GM19455 (cell line): ENCODE data around the gene SDK2.
A peak's percentile ranks its signal among the peaks of the same experiment; 100 is the strongest.

Source experiments
- ATAC-seq: cut with Tn5 transposase; IDR thresholded peaks from one replicate; pipeline ENCODE4 v1.9.1; 2021; ENCODE audit not compliant: unreplicated experiment

SDK2 gene

DNA sequence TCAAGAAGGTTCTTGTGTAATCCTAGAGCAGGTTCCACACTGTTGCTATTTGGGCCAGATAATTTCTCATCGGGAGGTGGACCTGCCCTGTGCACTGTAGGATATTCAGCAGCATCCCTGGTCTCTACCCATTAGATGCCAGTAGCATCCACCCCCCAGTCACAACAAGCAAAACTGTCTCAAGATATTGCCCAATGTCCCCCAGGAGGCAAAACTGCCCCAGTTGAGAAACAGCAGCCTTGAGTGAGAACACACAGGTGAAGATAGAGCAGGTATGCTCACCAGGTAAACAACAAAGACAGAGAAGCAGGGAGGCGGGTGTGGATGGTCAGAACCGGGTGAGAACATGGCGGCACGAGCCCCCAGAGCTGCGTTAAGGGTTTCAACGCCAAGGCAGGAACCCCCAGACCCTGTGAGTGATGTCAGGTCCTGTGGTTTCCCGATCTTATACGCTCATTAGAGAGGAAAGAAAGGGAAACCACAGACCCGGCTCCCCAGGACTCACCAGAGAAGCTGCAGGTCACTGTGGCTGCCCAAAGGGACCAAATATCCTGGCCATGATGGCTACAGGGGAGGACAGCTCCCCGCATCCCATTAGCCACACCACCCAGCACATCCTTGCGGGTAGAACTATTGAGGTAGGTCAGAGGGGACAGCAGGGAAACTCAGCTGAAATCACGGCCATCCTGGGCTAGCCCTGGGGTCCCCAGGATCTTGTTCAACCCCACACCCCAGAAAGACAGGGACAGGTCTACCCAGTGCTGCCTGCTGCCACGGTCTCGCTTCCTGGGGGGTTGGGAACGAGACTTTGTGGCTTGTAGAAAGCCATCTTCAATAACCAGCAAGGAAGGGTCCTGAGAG lies 353.6 kb downstream of the SDK2 start:
- ATAC-seq, result peak; percentile 57

DNA sequence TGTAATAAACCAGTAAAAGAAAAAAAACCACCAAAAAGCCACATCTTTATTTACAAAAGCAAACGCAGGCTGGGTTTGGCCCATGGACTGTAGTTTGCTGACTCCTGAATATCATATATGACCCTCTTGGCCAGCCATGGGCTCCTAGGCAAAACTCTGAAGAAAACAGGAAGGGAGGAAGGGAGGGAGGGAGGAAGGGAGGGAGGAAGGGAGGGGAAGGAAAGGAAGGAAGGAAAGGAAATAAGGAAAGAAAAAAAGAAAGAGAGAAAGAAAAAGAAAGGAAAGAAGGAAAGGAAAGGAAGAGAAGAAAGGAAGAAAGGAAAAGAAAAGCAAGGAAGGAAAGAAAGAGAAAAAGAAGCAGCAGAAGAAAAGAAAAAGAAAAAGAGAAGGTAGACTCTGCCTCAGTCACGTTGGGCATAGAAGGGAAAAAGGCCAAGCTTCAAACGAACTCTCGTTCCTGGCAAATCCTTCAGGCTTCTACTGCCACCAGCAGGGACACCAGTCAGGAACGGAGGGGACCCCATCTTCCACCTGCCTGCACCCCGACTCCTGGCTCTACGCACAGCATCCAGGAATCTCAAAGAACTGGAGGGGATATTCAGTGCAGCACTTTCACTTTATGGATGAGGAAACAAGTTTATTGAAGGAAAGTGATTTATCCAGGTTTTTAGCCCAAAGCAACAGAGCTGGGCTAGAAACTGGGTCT lies 354.5 kb downstream of the SDK2 start:
- no peak for ATAC-seq

DNA sequence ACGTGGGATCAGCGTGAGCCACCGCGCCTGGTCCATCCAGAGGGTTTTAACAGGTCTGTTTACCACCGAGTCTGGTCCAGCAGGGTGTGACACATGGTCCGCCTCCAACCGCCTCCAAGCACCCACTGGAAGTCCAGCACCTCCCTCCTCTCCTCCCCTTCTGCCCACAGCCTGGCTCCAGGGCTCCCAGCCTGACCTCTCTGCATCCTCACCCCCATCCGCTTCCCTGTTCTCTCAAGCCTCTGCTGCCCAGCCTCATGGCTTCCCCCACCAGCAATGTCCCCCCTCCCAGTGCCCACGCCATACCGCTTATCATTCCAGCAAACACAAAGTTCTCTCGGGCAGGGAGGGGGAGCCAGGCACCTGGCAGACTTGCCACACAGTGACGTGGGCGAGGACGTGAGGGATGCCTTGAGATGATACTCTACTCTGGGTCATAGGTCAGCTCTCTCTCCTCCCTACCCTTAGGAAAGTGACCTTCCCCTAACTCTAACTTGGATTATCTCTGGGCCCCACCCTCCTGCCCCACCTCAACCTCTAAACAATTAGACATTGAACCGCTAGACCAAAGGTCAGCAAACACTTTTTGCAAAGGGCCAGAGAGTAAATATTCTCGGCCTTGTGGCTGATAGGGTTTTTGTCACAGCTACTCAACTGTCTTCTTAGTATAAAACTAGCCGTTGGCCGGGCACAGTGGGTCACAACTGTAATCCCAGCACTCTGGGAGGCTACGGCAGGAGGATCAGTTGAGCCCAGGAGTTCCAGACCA lies 355.5 kb downstream of the SDK2 start:
- ATAC-seq, result no peak

DNA sequence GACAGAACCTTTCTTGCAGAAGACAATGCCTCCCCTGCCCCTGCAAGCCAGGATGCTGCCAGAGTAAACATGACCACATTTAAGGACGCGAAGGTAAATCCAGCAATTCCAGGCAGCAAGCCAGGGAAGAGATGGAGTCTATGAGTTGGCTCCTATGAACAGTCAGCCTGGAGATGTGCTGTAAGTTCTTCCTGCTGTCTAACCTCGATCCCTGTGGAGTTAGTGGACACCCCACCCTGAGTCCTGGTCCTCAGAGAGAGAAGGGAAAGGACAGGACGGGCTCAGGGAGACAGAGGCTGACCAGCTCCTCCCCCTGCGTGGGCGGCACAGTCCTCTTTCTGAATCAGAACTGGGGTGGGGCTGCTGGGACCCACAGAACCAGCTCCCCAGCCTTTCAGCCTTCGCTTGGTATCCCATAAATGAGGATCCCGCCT lies 357.4 kb downstream of the SDK2 start:
- ATAC-seq, result no peak

DNA sequence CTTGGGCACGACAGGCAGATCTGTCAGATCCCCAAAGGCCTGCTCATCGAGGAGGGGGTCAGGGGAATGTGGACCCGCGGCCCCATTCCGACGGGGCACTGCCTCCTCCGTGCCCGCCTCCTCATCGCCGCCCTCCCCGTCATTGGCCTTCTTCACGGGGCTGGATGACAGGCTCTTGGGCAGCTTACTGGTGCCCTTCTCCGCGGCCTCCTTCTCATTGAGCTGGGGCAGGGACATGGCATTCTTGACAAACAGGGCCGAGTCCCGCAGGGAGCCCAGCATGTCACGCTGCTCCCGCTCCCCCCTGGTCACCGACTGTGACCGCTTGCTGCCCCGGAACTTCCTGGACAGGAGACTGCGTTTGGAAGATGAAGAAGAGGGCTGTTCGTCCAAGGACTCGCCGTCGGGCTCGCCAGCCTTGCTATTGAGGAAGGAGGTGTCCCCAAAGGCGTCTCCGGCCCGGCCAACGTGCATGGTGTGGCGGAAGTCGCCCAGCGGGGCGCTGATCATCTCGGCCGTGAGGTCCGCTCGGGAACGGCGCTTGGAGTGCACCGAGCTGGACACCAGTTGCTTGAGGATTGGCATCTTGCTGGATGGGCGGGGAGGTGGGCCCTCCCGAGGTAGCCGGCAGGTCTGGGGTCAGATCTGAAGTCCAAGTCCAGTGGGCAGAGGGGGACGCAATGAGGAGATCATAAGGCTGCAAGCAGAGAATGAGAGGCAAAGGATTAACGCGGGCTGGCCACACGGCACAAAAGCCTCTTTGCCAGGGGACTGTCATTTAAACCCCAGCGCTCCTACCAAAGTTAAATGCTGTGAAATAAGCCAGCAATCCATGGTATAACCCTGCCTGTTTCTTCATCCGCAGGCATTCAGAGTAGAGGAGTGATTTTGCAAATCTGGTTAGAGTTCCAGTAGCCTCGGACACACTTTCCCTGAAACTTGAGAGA lies 358.1 kb downstream of the SDK2 start:
- no peak for ATAC-seq

DNA sequence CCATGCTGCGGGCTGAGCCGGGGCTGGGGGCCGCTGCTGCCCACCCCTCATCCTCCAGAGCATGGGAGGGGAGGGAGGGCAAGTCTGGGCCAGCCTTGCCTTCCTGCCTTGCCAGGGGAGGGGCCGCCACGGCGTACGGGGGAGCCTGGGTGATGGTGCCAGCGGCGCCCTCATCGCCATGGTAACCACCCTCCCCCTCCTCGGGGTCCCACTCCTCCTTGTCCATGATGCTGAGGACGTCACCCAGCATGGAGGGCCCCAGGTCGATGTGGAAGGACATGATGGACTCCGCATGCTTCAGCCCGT lies 358.7 kb downstream of the SDK2 start:
- no peak for ATAC-seq

DNA sequence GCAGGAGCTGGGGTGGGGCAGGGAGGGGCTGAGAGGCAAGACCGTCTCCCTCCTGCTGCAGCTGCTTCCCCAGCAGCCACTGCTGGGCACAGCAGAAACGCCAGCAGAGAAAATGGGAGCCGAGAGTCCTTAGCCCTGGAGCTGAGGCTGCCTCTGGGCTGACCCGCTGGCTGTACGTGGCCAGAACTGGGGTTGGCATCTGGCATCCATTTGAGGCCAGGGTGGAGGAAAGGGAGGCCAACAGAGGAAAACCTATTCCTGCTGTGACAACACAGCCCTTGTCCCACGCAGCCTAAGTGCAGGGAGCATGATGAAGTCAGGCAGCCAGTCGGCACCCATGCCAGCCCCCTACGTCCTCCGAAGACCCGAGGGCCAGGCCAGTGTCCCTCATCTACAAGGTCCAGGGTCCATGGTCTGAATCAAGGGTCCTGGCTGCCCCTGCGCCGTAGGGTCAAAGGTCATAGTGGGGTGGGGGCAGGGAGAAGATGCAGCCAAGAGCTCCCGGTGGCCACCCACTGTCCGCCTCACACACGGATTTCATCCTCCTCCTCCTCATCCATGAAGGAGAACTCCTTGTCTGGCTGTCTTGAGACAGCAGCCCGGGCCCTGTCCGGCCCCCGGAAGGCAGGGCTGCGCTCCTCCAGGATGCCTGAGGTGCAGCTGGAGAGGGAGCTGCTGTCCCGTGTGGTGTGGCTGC lies 359.2 kb downstream of the SDK2 start:
- no peak for ATAC-seq
